Mesendoderm (in vitro differentiated cells): Measurements from ENCODE around the gene TRIM7.

Experiments used
- DNase-seq: peaks from one replicate; pipeline ENCODE4 v3.0.0; 2013
- H2AK5ac ChIP-seq: 2 replicates; pipeline ENCODE4 v1.6.1; 2013; ENCODE audit warnings: low read length, inconsistent platforms
- H2BK120ac ChIP-seq: 2 replicates; pipeline ENCODE4 v1.6.1; 2013; ENCODE audit warnings: low read depth, mild to moderate bottlenecking, low read length, moderate library complexity, mixed read lengths
- H2BK15ac ChIP-seq: replicated peaks from 2 replicates; pipeline ENCODE4 v1.6.1; 2013; ENCODE audit warnings: low read depth, mild to moderate bottlenecking, moderate library complexity
- H2BK5ac ChIP-seq: 2 replicates; pipeline ENCODE4 v1.6.1; 2013; ENCODE audit warnings: low read length, inconsistent platforms
- H3K18ac ChIP-seq: 2 replicates; pipeline ENCODE4 v1.6.1; 2013; ENCODE audit warnings: mild to moderate bottlenecking, low read length, mixed read lengths
- H3K23ac ChIP-seq: one replicate; pipeline ENCODE4 v1.6.1; 2013; ENCODE audit warnings: low read length
- H3K27ac ChIP-seq: 2 replicates; pipeline ENCODE4 v1.5.1; 2013; ENCODE audit warnings: low read depth, mild to moderate bottlenecking, inconsistent platforms, low read length, moderate library complexity
- H3K27me3 ChIP-seq: 2 replicates; pipeline ENCODE4 v1.6.1; 2013; ENCODE audit warnings: low read length, control low read depth, mild to moderate bottlenecking, inconsistent platforms; ENCODE audit not compliant: insufficient read depth, poor library complexity
- H3K36me3 ChIP-seq: 2 replicates; pipeline ENCODE4 v1.6.1; 2013; ENCODE audit warnings: low read length, inconsistent platforms; ENCODE audit not compliant: control insufficient read depth, insufficient read depth
- H3K4ac ChIP-seq: one replicate; pipeline ENCODE4 v1.6.1; 2013; ENCODE audit warnings: low read depth, mild to moderate bottlenecking, low read length, moderate library complexity
- H3K4me1 ChIP-seq: 2 replicates; pipeline ENCODE4 v1.6.1; 2013; ENCODE audit warnings: low read depth, low read length, inconsistent platforms; ENCODE audit not compliant: control insufficient read depth
- H3K4me2 ChIP-seq: 2 replicates; pipeline ENCODE4 v1.6.1; 2013; ENCODE audit warnings: low read length
- H3K4me3 ChIP-seq: 2 replicates; pipeline ENCODE4 v1.5.1; 2013; ENCODE audit warnings: mild to moderate bottlenecking, low read length
- H3K56ac ChIP-seq: one replicate; pipeline ENCODE4 v1.6.1; 2013; ENCODE audit warnings: low read length
- H3K79me1 ChIP-seq: 2 replicates; pipeline ENCODE4 v1.6.1; 2013; ENCODE audit warnings: low read length, inconsistent platforms
- H3K79me2 ChIP-seq: 2 replicates; pipeline ENCODE4 v1.6.1; 2013; ENCODE audit warnings: mild to moderate bottlenecking, low read length; ENCODE audit not compliant: control insufficient read depth, insufficient read depth
- H3K9ac ChIP-seq: 2 replicates; pipeline ENCODE4 v1.6.1; 2013; ENCODE audit warnings: low read length, inconsistent platforms
- H4K5ac ChIP-seq: one replicate; pipeline ENCODE4 v1.6.1; 2013; ENCODE audit warnings: low read length
- H4K8ac ChIP-seq: one replicate; pipeline ENCODE4 v1.6.1; 2013; ENCODE audit warnings: low read depth, mild to moderate bottlenecking, control low read depth, low read length, moderate library complexity
- WGBS: extraction: QIAGEN DNeasy Blood & Tissue Kit; methylation state at CpG from one replicate; pipeline ENCODE4 v1.1.7; 2013; ENCODE audit warnings: low lambda C conversion rate, missing lambda C conversion rate; ENCODE audit not compliant: insufficient coverage; ENCODE audit errors: extremely low coverage; 5-methylcytosine and 5-hydroxymethylcytosine counted together

The TRIM7 gene

GRCh38 chr5:181243564-181244343 is 38.8 kb upstream of the TRIM7 start, which contains the start of gene RACK1:
TSS of gene RACK1 (minus strand) at chr5:181243906. CDS start at chr5:181243800, 106 bp downstream.
- H3K27me3 ChIP-seq = no peaks in the 10 kb centered on the region
- H4K5ac ChIP-seq = peak within 1 kb of the TSS; percentile 95
- peak within 1 kb of the TSS; percentile 88 for H3K4ac ChIP-seq
- peak within 1 kb of the TSS; percentile 77 for H3K18ac ChIP-seq
- H2AK5ac ChIP-seq = peak within 1 kb of the TSS; percentile 88
- peak within 1 kb of the TSS; percentile 95 for H3K4me3 ChIP-seq
- no peak within 1 kb of the TSS for H2BK15ac ChIP-seq
- H3K56ac ChIP-seq = peak within 1 kb of the TSS; percentile 93
- peak within 1 kb of the TSS; percentile 87 for H3K4me2 ChIP-seq
- H3K79me1 ChIP-seq = peaks cover 18% of the 10 kb centered on the region
- no CpG with 5 or more reads among the region's 50 CpGs for WGBS
- H2BK120ac ChIP-seq = no peak within 1 kb of the TSS
- peak within 1 kb of the TSS; percentile 97 for H3K23ac ChIP-seq
- H3K27ac ChIP-seq = peak within 1 kb of the TSS; percentile 94
- no peak within 1 kb of the TSS for H4K8ac ChIP-seq
- H3K36me3 ChIP-seq = peaks cover 26% of the 10 kb centered on the region
- H3K79me2 ChIP-seq = peaks cover 65% of the 10 kb centered on the region
- peak within 1 kb of the TSS; percentile 95 for H2BK5ac ChIP-seq
- peak; percentile 97 for DNase-seq
- peak within 1 kb of the TSS; percentile 100 for H3K9ac ChIP-seq
- H3K4me1 ChIP-seq = peaks cover 11% of the 10 kb centered on the region

GRCh38 chr5:181243018-181243563 is 38.1 kb upstream of the TRIM7 start:
- Histone ChIP-seq H3K79me2 (peaks cover 58% of the 10 kb centered on the region), H3K4me2 (peak overlapping the region; percentile 87), H3K27ac (peak overlapping the region; percentile 94), H3K4me3 (peak overlapping the region; percentile 95), H2BK15ac (no peak overlapping the region), H3K27me3 (no peaks in the 10 kb centered on the region), H2AK5ac (peak overlapping the region; percentile 88), H3K36me3 (peaks cover 29% of the 10 kb centered on the region), H2BK5ac (peak overlapping the region; percentile 95), H3K56ac (peak overlapping the region; percentile 93), H4K8ac (no peak overlapping the region), H2BK120ac (no peak overlapping the region), H4K5ac (no peak overlapping the region), H3K23ac (peak overlapping the region; percentile 97), H3K79me1 (peaks cover 17% of the 10 kb centered on the region), H3K4ac (peak overlapping the region; percentile 82), H3K18ac (peak overlapping the region; percentile 52), H3K4me1 (peaks cover 9% of the 10 kb centered on the region), H3K9ac (peak overlapping the region; percentile 100)
- DNase-seq = no peak
- WGBS = no CpG with 5 or more reads among the region's 25 CpGs

GRCh38 chr5:181242031-181242451 is 37.0 kb upstream of the TRIM7 start:
- peak overlapping the region; percentile 25 for H3K27ac ChIP-seq
- H3K9ac ChIP-seq = peak overlapping the region; percentile 100
- WGBS = no CpG with 5 or more reads among the region's 6 CpGs

GRCh38 chr5:181241393-181241975 is 36.5 kb upstream of the TRIM7 start:
- Histone ChIP-seq H4K5ac (no peak overlapping the region), H3K4me1 (peaks cover 9% of the 10 kb centered on the region), H3K79me1 (peaks cover 18% of the 10 kb centered on the region), H3K27ac (peak overlapping the region; percentile 25), H3K79me2 (peaks cover 44% of the 10 kb centered on the region), H3K9ac (peak overlapping the region; percentile 100), H3K18ac (no peak overlapping the region), H2BK15ac (no peak overlapping the region), H3K56ac (peak overlapping the region; percentile 93), H3K4ac (no peak overlapping the region), H3K36me3 (peaks cover 42% of the 10 kb centered on the region), H2BK120ac (no peak overlapping the region), H3K4me2 (peak overlapping the region; percentile 87), H2BK5ac (no peak overlapping the region), H3K4me3 (no peak overlapping the region), H3K27me3 (no peaks in the 10 kb centered on the region), H4K8ac (no peak overlapping the region), H2AK5ac (no peak overlapping the region), H3K23ac (no peak overlapping the region)
- peak; percentile 56 for DNase-seq
- WGBS = no CpG with 5 or more reads among the region's 6 CpGs

More at GRCh38 chr5:181242031-181242451, 37.0 kb upstream of the TRIM7 start:
- Histone ChIP-seq H2AK5ac (no peak overlapping the region), H3K79me1 (peaks cover 18% of the 10 kb centered on the region), H2BK120ac (no peak overlapping the region), H3K4me1 (peaks cover 9% of the 10 kb centered on the region), H3K36me3 (peaks cover 37% of the 10 kb centered on the region), H3K4ac (no peak overlapping the region), H4K5ac (no peak overlapping the region), H3K56ac (peak overlapping the region; percentile 93), H3K79me2 (peaks cover 50% of the 10 kb centered on the region), H3K4me3 (peak overlapping the region; percentile 95), H3K23ac (peak overlapping the region; percentile 6), H3K4me2 (peak overlapping the region; percentile 87), H2BK15ac (no peak overlapping the region), H3K27me3 (no peaks in the 10 kb centered on the region), H3K18ac (no peak overlapping the region), H4K8ac (no peak overlapping the region), H2BK5ac (no peak overlapping the region)
- no peak for DNase-seq

GRCh38 chr5:181239062-181239663 is 34.2 kb upstream of the TRIM7 start:
- Histone ChIP-seq H3K4me1 (peaks cover 5% of the 10 kb centered on the region), H2BK5ac (no peak overlapping the region), H4K5ac (no peak overlapping the region), H3K79me2 (peaks cover 38% of the 10 kb centered on the region), H2BK120ac (no peak overlapping the region), H3K9ac (no peak overlapping the region), H2AK5ac (no peak overlapping the region), H3K4me3 (no peak overlapping the region), H3K4me2 (no peak overlapping the region), H3K27me3 (no peaks in the 10 kb centered on the region), H3K4ac (no peak overlapping the region), H3K36me3 (peaks cover 51% of the 10 kb centered on the region), H3K27ac (no peak overlapping the region), H3K79me1 (peaks cover 15% of the 10 kb centered on the region), H4K8ac (no peak overlapping the region), H3K23ac (no peak overlapping the region), H3K56ac (no peak overlapping the region), H3K18ac (no peak overlapping the region), H2BK15ac (no peak overlapping the region)
- no CpG with 5 or more reads among the region's 9 CpGs for WGBS
- DNase-seq = no peak
